HG03095 (cell line): ENCODE measurements around the gene HLA-DQA2.
"Not testable (repeated sequence)": the region's sequence is repeated elsewhere in the genome, so short reads cannot be mapped to it uniquely, and the experiment has no call there.

Source experiments
- ATAC-seq: cut with Tn5 transposase; IDR thresholded peaks from one replicate; pipeline ENCODE4 v1.9.1; 2021; ENCODE audit warnings: moderate library complexity; ENCODE audit not compliant: unreplicated experiment

HLA-DQA2 gene

DNA sequence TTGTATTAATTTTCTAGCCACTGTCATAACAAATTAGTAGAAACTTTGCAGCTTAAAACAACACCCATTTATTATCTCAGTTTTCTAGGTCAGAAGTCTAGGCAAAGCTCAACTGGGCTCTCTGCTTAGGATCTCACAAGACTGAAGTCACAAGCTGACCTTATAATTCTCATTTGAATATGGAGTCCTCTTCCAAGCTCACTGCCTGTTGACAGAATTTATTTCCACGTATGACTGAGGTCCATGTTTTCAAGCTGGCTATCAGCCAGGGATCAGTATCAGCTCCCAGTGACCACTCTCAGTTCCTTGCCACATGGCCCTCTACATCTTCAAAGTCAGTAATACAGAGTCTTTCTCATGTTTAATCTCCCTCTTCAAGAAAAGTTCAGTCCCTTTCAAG is 33.9 kb downstream of the HLA-DQA2 start:
- ATAC-seq = no peak

DNA sequence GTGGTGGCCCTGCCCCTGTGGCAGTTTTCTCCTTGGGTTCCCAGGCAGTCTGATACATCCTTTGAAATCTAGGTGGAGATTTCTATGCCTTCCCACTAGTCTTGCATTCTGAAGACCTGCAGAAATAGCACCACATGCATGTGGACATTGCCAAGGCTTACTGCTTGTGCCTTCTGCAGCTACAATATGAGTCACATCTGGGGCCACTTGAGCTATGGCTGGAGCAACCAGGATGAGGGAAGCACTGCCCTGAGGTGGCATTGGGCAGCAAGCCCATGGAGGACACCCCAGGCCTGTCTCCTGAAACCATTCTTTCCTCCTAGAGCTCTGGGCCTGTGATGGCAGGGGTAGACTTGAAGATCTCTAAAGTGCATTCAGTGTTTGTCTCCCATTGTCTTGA is 37.8 kb downstream of the HLA-DQA2 start:
- no peak for ATAC-seq

DNA sequence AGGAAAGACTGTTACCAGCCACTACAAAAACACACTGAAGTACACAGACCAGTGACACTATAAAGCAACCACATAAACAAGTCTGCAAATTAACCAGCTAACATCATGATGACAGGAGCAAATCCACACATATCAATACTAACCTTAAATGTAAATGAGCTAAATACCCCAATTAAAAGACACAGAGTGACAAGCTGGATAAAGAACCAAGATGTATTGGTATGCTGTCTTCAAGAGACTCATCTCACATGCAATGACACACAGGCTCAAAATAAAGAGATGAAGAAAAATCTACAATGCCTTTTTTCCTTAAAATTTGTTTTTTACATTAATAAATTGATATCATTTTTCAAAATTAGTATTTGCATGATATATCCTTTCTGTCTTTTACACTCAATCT is 41.7 kb downstream of the HLA-DQA2 start:
- not testable (repeated sequence) for ATAC-seq

DNA sequence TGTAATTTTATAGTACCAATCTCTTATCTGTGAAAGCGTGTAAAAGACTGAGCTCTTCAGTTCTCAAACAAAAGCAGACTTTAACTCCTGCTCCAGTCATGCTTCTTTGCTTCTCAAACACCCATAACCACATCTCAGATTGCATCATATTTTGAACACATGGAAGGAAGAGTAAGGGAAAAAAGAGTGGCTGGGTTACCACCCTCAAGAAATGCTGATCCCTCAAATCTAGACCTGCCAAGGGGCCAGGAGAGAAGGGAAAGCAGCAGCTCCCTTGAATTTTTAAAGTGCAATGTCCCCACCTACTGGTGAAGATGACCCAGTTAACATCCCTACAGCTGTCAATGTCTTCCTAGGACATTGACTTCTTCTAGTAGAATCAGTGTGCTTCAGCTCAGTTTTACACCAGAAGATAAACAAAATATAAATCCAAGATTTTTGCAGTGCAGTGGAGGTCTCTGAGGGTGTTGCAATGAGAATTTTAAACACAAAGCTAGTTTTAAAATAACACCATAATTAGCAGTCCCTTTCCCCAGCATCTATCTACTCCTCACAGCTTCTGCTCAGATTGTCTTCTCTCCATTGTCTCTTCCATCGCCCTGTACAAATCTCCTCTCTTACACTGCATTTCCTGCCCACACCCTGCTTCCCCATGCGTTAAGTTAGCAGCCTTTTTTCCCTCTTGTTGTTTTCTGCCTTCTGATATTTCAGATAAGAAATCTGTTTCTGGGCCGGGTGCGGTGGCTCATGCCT is 44.8 kb downstream of the HLA-DQA2 start:
- no peak for ATAC-seq

DNA sequence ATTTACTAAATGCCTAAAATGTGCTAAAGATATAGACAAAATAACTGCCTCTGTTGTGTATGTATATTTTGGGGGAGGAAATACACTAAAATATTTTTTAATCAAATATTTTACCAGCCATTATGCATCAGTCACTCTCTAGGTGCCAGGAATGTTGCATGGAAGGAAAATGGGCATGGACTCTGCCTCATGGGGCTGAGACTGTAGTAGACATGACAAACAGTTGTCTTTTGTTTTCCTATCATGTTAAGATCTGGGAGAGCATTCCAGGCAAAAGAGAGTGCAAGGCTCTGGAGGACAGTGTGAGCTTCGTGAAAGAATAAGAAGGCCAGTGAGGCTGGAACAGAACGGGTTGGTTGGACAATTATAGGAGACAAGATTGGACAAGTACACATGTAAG is 49.1 kb downstream of the HLA-DQA2 start:
- no peak for ATAC-seq

DNA sequence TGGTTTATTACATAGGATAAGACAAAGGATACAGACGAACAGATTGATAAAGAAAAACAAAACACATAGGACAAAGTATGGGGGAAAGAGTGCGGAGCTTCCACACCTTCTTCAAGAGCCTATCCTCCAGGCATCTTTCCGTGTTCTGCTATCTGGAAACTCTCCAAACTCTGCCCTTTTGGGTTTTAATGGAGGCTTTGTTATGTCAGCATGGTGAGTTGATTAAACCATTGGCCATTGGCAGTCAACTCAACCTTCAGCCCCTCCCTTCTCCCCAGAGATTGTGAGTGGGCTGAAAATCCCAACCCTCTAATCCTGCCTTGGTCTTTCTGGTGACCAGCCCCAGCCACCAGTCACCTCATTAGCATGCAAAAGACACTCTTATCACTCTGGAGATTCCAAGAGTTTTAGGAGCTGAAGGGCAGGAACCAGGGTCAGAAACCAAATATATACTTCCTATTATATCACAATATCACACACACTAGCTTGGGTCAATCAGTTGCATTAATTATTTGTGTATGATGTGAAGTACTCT is 51.8 kb downstream of the HLA-DQA2 start:
- no peak for ATAC-seq

DNA sequence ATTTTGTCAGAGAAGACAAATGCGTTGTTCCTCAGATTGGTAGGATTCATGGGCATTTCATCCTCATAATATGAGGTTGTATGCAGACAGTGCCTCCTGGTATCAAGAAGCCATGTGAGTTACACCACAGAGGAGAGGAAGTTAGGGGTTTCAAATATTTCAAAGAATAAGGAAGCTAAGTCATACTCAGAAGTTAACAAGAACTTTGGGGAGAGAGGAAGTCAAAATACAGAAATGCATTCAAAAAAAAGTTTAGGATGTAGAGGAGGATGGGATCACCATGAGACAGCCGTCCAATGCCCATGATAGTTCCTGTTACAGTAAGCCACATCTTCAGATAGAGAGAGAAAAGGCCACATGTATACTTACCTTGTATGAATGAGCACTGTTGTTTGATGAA is 53.3 kb downstream of the HLA-DQA2 start:
- ATAC-seq = no peak
